ENCODE data around the gene RAD51B. TPM values are rescaled to one million over a fixed set of nuclear protein-coding genes. Genes with fewer than 3 reads are reported as not detected.

RAD51B gene
- total RNA-seq, 6 donors from 2014 or later: 10.6 to 63.9 (median 18.4) TPM

- Histone ChIP-seq H3K9me3 (no peaks in the 10 kb centered on the region), H3K27ac (peak overlapping the region; percentile 58 to 80 (median 76)), H3K4me3 (no peak overlapping the region), H3K4me1 (peaks cover 32 to 42% (median 36%) of the 10 kb centered on the region in 4 donors), H3K27me3 (no peaks in the 10 kb centered on the region), H3K36me3 (no peaks in the 10 kb centered on the region)
- 61 to 71% methylated on average over 5 of the region's 5 CpGs for WGBS, 2 donors
- ATAC-seq (ENCODE audit: low FRiP score in 2 of 2) (peak; percentile 63 to 93), DNase-seq (peak in 1 of 2 donors; percentile 84)
- TF ChIP-seq POLR2A (IDR thresholded peaks at IDR 0.05) (peak in 1 of 4 donors; percentile 15), POLR2AphosphoS5 (IDR thresholded peaks at IDR 0.05) (peak; percentile 48 to 58), EP300 (IDR thresholded peaks at IDR 0.05) (peak in 2 of 4 donors; percentile 58 to 82)
- TF ChIP-seq, protein P1, sequence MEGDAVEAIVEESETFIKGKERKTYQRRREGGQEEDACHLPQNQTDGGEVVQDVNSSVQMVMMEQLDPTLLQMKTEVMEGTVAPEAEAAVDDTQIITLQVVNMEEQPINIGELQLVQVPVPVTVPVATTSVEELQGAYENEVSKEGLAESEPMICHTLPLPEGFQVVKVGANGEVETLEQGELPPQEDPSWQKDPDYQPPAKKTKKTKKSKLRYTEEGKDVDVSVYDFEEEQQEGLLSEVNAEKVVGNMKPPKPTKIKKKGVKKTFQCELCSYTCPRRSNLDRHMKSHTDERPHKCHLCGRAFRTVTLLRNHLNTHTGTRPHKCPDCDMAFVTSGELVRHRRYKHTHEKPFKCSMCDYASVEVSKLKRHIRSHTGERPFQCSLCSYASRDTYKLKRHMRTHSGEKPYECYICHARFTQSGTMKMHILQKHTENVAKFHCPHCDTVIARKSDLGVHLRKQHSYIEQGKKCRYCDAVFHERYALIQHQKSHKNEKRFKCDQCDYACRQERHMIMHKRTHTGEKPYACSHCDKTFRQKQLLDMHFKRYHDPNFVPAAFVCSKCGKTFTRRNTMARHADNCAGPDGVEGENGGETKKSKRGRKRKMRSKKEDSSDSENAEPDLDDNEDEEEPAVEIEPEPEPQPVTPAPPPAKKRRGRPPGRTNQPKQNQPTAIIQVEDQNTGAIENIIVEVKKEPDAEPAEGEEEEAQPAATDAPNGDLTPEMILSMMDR (IDR thresholded peaks at IDR 0.05): no peak
These were observed 701.3 kb downstream of the RAD51B start for GRCh38 chr14:68520637-68521556.

DNA sequence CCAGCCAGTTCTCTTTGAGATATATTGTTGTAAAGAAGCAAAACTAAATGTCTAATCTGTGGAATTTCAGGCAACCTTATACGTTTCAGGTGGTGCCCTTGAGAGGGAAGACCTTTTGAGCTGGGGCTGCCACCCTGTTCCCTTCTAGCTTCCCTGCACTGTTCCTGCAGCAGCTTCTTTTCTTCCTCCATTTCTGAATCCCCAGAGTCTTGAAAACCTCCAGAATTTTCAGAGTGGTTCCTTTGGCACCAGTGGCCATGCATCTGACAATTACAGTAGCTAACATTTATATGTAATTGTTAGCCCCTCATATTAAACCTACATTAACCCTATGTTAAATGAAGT, 702.0 kb downstream of the RAD51B start:
- DNase-seq: no peak
- TF ChIP-seq POLR2AphosphoS5 (IDR thresholded peaks at IDR 0.05) (no peak), POLR2A (IDR thresholded peaks at IDR 0.05) (no peak), EP300 (IDR thresholded peaks at IDR 0.05) (no peak)
- TF ChIP-seq, protein P1 (IDR thresholded peaks at IDR 0.05): no peak
- no peak for ATAC-seq (ENCODE audit: low FRiP score in 2 of 2)
- H3K36me3 ChIP-seq: no peaks in the 10 kb centered on the region
- H3K27ac ChIP-seq: peak overlapping the region; percentile 58 to 80 (median 76)
- H3K4me1 ChIP-seq: peaks cover 34 to 47% (median 39%) of the 10 kb centered on the region in 4 donors
- 63 to 64% methylated on average over 1 of the region's 1 CpG for WGBS, 2 donors
- no peaks in the 10 kb centered on the region for H3K27me3 ChIP-seq
- no peaks in the 10 kb centered on the region for H3K9me3 ChIP-seq
- H3K4me3 ChIP-seq: no peak overlapping the region

DNA sequence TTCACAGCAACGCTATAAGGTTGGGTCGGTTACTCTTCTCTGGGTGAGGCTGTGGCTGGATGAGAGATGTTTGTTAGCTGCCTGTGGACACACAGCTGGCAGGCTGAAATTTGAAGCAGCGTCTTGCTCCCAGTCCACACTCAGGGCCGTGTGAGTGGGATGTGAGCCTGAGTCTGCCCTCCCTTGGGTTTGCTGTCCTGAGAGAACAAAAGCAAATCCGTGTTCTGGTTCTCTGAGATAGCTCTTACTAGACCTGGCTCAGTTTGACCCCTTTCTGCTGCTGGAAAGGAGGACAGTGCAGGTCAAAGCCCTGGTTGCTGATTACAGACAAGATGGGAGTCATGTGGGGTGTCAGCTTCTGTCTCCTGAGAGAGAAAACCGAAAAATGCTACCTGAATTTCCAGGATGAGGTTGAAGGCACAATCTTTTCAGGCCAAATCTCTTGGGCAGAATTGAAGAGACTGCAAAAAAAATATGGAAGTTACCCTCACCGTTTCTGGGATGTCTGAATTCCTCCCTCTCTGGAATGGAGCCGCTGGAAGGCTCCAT, 702.5 kb downstream of the RAD51B start:
- ATAC-seq (ENCODE audit: low FRiP score in 2 of 2): no peak
- Histone ChIP-seq H3K27ac (peak overlapping the region; percentile 58 to 80 (median 76)), H3K4me3 (no peak overlapping the region), H3K36me3 (no peaks in the 10 kb centered on the region), H3K9me3 (no peaks in the 10 kb centered on the region), H3K4me1 (peaks cover 36 to 52% (median 44%) of the 10 kb centered on the region in 4 donors), H3K27me3 (no peaks in the 10 kb centered on the region)
- TF ChIP-seq, protein P1 (IDR thresholded peaks at IDR 0.05): no peak
- DNase-seq: no peak
- WGBS, 2 donors: 67 to 76% methylated on average over 7 to 8 of the region's 8 CpGs

GRCh38 chr14:68522510-68523325, 703.1 kb downstream of the RAD51B start:
- 70 to 71% methylated on average over 5 of the region's 5 CpGs for WGBS, 2 donors
- no peak for DNase-seq
- peaks cover 43 to 59% (median 51%) of the 10 kb centered on the region in 4 donors for H3K4me1 ChIP-seq
- no peaks in the 10 kb centered on the region for H3K27me3 ChIP-seq
- no peak for ATAC-seq (ENCODE audit: low FRiP score in 2 of 2)
- no peaks in the 10 kb centered on the region for H3K36me3 ChIP-seq
- H3K27ac ChIP-seq: peak overlapping the region; percentile 58 to 80 (median 76)
- no peak overlapping the region for H3K4me3 ChIP-seq
- TF ChIP-seq, protein P1 (IDR thresholded peaks at IDR 0.05): no peak
- no peak for TF ChIP-seq POLR2AphosphoS5 (IDR thresholded peaks at IDR 0.05)
- no peak for TF ChIP-seq POLR2A (IDR thresholded peaks at IDR 0.05)
- no peak for TF ChIP-seq EP300 (IDR thresholded peaks at IDR 0.05)
- no peaks in the 10 kb centered on the region for H3K9me3 ChIP-seq

All from upper lobe of left lung (tissue), 6 donors.